Skin epidermis (tissue), 12 donors: ENCODE results near the gene RNF223.
"Not testable (repeated sequence)": the region's sequence is repeated elsewhere in the genome, so short reads cannot be mapped to it uniquely, and the experiment has no call there.

ENCODE experiments used
- H3K27ac ChIP-seq, 21 experiments: fragments of 200-600 bp; sonication (generic) in 11 of 21; one replicate each; pipeline ENCODE4 v1.5.0; 2020; ENCODE audit warnings: mild to moderate bottlenecking in 3 of 21, inconsistent platforms in 2 of 21, moderate library complexity in 2 of 21
- H3K4me3 ChIP-seq, 7 experiments: fragments of 200-600 bp; sonication (generic) in 2 of 7; one replicate each; pipeline ENCODE4 v1.5.0; 2020; ENCODE audit warnings: inconsistent platforms in 2 of 7, mild to moderate bottlenecking in 2 of 7, moderate library complexity in 1 of 7

The RNF223 gene

DNA sequence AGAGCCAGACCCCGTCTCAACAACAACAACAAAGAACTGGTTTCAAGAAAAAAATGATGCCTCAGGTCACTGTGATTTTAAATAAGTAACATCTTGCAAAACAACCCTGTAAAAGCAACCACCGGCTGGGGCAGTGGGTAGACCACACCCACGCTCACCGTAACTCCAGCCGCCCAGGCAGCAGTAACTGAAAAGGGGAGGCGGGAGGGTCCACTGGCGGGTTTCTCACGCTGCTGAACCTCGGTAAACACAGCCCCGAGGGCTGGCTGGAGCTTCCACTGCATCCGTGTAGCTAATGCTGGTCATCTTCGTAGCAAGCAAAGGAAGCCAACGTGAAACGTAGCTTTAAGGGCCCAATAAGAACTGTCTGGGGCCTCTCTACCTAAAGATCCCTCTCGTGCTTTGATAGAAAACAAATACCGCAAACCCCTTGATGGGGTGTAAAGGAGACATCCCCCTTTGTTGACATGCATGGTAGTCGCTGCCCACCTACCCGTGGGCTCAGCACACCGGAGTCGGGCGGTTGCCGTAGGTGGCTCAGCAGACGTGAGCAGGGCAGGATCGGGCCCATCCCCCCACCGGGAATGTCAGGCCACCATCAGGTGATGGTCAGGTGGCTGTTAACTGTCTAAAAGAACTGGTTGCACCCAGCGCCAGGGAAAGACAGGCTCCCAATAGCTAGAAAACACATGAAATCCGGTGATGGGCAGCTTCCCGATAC, 37.6 kb upstream of the RNF223 start:
- Histone ChIP-seq H3K4me3 (no peak overlapping the region), H3K27ac (no peak overlapping the region)

DNA sequence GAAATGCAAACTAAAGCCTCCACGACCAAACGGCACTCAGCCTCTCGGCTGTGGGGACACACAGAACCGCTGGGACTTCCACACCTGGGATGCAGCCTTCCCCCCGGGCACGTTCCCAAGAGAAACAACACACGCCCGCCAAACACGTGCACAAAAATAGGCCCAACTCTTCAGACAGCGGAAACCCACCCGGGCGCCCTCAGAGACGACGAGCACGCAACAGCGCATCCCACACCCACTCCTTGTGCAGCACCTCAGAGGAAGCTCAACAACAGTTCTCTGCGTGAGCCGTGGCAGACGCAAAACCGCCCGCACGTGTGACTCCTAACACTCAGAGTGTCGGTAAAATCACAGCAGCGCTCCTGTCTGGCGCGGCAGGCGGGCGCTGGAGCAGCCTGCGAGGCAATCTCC, 36.5 kb upstream of the RNF223 start:
- Histone ChIP-seq H3K27ac (no peak overlapping the region), H3K4me3 (no peak overlapping the region)

DNA sequence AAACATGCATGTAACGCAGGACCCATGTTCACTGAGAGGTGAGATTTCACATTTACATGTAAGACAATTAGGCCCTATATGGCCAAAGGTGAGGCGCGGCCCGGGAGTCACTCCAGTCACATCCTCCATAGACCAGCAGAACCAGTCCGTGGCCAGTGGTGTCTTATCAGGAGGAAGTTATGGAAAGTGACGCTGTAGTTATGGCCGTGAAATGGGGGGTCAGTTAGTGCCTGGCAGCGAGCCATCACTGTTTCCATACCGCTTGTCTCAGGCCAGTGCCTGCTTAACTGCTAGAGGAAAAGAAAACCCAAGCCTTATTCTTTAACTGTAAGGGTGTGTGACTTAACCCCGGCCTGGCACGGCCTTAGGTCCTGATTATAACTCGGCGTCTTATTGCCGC, 35.6 kb upstream of the RNF223 start:
- Histone ChIP-seq H3K27ac (no peak overlapping the region), H3K4me3 (no peak overlapping the region)

DNA sequence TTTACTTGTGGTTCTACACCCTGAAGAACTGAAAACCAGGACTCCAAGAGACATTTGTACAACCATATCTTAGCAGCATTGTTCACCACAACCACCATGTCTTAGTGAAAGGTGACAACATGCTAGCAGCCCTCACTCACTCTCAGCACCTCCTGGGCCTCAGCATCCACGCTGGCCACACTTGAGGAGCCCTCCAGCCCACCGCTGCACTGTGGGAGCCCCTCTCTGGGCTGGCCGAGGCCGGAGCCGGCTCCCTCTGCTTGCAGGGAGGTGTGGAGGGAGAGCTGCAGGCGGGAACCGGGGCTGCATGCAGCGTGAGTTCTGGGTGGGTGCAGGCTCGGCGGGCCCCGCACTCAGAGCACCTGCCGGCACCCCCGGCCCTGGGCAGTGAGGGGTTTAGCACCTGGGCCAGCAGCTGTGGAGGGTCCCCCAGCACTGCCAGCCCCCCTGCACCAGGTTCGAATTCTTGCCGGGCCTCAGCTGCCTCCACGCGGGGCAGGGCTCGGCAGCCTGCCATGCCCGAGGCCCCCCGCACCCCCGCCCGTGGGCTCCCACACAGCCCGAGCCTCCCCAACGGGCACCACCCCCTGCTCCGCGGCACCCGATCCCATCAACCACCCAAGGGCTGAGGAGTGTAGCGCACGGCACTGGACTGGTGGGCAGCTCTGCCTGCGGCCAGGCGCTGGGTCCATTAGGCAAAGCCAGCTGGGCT, 32.6 kb upstream of the RNF223 start:
- H3K4me3 ChIP-seq, result no peak overlapping the region

DNA sequence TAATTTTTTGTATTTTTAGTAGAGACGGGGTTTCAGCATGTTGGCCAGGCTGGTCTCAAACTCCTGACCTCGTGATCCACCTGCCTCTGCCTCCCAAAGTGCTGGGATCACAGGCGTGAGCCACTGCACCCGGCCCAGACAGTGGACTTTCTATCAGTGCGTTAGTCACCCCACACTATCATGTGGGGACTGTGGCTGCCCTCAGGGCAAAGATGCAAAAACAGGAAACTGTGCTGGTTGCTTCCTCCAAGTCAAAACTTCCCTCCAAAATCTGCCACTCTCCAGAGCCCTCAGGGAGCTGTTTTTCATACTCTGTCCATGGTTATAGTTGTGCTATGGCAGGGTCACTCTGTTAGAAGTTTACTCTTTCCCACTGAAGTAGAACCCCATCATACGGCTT, 30.0 kb upstream of the RNF223 start:
- not testable (repeated sequence) for H3K4me3 ChIP-seq

More for the DNA sequence above, 32.6 kb upstream of the RNF223 start:
- H3K27ac ChIP-seq, result no peak overlapping the region

DNA sequence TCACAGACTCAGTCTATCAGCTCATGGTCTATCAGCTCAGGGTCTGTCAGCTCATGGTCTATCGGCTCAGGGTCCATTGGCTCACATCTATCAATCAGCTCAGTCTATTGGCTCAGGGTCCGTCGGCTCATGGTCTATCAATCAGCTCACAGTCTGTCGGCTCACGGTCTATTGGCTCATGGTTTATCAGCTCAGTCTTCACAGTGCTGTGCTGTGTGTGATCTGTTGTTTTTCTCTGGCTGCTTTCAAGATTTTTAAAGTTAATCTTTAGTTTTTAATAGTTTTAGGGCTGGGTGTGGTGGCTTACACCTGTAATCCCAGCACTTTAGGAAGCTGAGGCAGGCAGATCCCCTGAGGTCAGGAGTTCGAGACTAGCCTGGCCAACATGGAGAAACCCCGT, 27.4 kb upstream of the RNF223 start:
- Histone ChIP-seq H3K27ac (no peak overlapping the region), H3K4me3 (no peak overlapping the region)

More for the DNA sequence above, 30.0 kb upstream of the RNF223 start:
- H3K27ac ChIP-seq, result not testable (repeated sequence)

DNA sequence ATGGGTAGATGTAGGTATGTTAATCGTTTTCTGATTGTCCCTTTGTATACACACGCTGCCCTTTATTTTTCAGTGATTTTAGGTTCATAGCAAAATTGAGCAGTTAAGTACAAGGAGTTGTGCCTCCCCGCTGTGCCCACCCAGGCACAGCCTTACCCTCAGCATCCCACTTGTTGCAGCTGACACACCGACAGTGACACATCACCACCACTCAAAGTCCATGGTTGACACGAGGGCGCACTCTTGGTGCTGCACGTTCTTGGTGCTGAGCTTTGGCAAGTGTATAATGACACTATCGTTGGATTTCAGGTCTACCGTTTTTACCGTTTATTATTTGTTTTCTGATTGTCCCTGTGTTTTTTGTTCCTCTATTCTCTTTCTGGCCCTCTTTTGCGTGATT, 26.2 kb upstream of the RNF223 start:
- H3K27ac ChIP-seq, result no peak overlapping the region

DNA sequence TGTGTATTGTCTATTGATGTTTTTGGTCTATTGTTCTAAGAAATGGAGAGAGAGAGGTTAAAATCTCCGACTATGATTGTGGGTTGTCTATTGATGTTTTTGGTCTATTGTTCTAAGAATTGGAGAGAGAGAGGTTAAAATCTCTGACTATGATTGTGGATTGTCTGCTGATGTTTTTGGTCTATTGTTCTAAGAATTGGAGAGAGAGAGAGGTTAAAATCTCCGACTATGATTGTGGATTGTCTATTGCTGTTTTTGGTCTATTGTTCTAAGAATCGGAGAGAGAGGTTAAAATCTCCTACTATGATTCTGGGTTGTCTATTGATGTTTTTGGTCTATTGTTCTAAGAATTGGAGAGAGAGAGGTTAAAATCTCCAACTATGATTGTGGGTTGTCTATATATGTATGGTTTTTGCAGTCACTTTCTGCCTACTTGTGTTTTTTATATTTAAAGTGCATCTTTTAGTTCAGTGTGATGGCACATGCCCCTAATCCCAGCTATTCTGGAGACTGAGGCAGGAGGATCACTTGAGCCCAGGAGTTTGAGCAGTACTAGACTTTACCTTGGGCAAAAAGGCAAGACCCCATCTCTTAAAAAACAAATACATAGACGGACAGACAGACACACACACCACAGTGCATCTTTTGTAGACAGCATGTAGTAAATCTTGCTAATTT, 25.5 kb upstream of the RNF223 start:
- Histone ChIP-seq H3K27ac (no peak overlapping the region), H3K4me3 (no peak overlapping the region)

More for the DNA sequence above, 26.2 kb upstream of the RNF223 start:
- no peak overlapping the region for H3K4me3 ChIP-seq

DNA sequence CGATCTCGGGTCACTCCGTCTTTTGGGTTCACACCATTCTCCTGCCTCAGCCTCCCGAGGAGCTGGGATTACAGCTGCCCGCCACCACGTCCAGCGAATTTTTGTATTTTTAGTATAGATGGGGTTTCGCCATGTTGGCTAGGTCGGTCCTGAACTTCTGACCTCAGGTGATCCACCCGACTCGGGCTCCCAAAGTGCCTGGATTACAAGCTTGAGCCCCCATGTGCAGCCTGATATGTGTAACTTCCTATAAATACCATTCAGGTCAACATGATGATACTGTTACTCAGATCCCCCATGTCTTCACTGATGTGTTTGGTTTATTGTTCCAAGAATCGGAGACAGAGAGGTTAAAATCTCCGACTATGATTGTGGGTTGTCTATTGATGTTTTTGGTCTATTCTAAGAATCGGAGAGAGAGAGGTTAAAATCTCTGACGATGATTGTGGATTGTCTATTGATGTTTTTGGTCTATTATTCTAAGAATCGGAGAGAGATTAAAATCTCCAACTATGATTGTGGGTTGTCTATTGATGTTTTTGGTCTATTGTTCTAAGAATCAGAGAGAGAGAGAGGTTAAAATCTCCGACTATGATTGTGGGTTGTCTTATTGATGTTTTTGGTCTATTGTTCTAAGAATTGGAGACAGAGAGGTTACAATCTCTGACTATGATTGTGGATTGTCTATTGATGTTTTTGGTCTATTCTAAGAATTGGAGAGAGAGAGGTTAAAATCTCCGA, 24.7 kb upstream of the RNF223 start:
- Histone ChIP-seq H3K27ac (no peak overlapping the region), H3K4me3 (no peak overlapping the region)

DNA sequence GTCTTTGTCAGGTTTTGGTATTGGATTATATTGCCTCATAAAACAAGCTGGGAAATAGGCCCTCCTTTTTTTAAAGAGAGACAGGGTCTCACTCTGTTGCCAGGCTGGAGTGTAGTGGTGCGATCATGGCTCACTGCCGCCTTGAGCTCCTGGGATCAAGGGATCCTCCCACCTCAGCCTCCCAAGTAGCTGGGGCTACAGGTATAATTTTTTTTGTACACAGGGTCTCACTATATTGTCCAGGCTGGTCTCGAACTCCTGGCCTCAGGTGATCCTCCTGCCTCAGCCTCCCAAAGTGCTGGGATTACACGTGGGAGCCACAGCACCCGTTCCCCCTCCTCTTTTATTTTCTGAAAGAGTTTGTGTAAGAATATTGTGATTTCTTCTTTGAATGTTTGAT, 22.0 kb upstream of the RNF223 start:
- H3K4me3 ChIP-seq, H3K27ac ChIP-seq: not testable (repeated sequence)

DNA sequence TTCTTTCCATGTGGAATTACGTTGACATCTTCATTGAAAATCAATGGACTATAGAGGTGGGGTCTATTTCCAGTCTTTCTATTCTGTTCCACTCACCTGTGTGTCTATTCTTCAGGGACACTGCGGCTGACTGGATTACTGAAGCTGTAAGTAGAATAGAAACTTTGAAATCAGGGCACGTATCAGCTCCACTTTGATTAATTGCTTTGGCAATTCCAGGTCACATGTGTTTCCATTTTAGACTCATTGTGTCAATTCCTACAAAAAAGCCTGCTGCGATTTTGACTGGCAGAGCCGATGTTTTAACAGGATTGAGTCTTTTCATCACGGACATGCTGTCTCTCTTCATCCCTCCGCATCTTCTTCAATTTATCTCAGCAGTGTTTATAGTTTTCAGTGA, 20.9 kb upstream of the RNF223 start:
- no peak overlapping the region for H3K27ac ChIP-seq
- no peak overlapping the region for H3K4me3 ChIP-seq

DNA sequence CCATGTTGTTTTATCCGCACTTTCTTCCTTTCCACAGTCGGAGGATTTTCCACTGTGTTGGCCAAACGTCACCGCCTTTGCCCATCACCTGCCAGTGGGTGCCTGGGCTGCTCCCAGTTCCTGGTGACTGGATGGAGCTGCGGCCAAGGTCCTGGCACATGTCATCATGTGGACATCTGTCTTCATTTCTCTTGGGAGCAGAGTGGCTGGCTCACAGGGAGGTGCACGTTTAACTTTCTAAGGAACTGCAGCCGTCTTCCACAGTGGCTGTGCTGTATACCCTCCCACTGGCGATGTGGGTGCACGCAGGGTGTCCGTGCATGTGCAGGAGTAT, 19.5 kb upstream of the RNF223 start:
- Histone ChIP-seq H3K27ac (no peak overlapping the region), H3K4me3 (no peak overlapping the region)

DNA sequence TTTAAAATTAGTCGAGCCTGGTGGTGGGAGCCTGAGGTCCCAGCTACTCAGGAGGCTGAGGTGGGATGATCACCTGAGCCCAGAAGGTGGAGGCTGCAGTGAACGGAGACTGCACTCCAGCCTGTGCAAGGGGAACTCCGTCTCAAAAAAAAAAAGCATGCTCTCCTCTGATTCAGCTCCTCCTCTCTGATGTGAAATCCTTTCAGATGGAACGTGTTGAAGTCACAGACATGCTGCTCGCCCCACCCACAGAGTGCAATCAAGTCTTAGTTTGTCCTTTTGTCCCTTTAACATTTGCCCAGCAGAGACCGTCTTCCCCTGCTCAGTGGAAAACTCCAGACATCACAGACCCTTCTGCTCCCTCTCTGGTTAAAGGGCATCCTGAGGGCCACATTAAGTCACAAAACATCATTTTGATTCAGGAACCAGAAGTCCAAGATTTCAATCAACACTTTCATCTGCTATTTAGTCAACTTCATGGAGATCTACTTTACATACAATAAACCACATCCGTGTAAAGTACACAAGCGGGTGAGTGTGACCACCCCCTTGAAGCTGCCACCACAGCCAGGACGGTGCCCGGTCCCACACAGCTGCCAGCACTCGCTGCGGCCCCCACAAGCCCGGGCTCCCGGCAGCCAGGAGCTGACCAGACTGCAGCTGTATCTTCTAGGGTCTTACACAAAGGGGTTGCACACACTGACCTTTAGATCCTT, 18.9 kb upstream of the RNF223 start:
- H3K27ac ChIP-seq, result no peak overlapping the region

DNA sequence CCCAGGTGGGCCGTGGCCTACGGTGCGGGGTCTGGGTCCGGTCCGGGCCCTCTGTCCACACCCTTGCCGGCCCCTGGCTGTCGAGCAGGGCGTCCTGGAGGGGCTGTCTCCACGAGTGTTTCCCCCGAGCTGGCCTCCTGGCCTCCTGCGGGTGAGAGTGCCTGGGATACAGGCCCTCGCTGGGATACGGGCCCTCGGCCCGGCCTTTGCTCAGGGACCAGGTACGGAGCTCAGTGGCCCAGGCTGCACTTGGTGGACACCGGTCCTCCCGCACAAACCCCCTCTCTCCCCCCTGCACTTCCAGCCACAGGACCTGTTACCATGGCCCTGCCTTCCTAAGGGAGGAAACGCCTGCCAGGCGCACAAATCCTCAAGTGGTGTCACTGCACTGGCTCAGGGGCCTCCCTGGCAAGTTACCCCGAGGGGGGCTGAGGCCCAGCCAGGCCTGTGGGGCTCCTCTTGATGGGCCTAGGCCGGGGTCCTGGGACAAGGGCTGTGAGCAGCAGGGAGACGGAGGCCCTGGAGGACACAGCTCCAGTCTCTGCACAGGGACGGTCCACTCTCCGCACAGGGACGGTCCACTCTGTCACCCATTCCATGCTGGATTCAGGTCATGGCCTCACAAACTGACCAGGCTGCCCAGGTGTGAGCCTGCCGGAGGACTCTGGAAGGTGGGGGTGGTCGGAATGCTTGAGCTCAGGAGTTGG, 18.2 kb upstream of the RNF223 start:
- Histone ChIP-seq H3K4me3 (no peak overlapping the region), H3K27ac (no peak overlapping the region)

More for the DNA sequence above, 18.9 kb upstream of the RNF223 start:
- no peak overlapping the region for H3K4me3 ChIP-seq

DNA sequence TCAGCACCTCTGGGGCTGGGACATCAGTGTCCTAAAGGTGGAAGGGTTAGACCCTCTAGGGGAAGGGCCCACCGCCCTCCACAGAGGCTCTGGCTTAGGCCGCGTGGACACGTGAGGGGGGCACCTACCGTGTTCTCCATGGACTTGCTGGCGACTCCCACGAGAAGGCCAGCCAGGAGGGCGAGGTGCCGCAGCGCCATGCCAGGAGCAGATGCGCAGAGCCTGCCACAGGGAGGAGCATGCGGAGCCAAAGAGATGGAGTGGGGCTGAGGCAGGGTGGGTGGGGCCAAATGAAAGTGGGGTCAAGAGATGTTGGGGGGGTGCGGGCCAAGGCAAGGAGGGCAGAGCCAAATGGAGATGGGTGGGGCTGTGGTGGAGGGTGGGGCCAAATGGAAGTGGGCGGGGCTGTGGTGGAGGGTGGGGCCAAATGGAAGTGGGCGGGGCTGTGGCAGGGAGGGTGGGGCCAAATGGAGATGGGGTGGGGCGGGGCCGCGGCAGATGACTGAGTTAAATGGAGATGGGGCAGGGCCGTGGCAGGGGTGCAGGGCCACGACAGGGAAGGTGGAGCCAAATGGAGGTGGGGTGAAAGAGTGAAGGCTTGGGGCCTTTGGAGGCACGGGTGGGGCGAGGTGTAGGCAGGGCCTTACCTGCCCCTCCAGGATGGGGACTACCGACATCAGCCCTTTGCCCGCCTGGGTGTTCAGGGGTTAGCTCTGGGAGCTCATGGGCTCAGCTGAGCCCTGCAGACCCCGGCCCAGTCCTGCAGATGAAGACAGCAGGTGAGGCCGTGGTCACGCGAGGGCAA, 17.4 kb upstream of the RNF223 start:
- no peak overlapping the region for H3K4me3 ChIP-seq
- H3K27ac ChIP-seq, result no peak overlapping the region

DNA sequence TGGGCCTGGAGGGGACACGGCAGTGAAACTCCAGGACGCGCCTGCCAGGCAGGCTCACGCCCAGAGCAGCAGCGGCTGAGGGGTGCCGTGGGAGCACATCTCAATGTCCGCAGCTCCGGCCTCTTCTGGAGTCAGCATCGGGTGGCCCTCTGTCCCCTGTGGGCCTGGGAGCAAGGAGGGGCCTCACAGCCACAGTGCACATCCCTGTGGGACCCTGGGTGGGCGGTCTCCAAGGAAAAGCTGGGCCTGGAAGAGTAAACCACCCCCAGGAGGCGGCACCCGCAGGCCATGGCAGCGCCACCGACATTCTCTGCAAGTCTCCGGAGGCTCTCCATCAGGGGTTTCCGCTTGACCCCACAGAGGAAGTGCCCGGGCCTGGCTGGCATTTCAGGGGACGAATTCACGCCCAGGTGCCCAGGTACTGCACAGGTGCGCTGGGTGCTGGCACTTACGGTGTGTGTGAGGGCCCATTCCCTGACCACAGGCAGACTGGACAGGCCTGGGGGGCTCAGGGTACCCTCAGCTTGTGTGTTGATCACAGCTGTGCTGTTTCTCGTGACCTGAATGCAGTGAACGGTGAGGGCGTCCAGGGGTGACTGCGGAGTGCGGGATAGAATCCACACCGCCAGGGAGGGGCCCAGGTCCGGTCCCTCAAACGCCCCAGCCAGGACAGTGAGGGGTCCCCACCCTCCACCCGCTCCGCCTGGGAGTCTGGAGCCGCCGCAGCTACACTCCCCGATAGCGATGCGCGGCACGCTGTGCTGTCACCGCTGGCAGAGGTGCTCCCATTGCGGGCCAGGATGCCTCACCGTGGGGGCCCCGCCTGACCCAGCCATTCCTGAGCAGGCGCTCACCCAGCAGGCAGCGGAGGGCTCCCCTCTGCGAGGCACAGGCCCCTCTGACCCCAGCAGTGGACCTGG, 16.6 kb upstream of the RNF223 start:
- Histone ChIP-seq H3K4me3 (no peak overlapping the region), H3K27ac (no peak overlapping the region)

DNA sequence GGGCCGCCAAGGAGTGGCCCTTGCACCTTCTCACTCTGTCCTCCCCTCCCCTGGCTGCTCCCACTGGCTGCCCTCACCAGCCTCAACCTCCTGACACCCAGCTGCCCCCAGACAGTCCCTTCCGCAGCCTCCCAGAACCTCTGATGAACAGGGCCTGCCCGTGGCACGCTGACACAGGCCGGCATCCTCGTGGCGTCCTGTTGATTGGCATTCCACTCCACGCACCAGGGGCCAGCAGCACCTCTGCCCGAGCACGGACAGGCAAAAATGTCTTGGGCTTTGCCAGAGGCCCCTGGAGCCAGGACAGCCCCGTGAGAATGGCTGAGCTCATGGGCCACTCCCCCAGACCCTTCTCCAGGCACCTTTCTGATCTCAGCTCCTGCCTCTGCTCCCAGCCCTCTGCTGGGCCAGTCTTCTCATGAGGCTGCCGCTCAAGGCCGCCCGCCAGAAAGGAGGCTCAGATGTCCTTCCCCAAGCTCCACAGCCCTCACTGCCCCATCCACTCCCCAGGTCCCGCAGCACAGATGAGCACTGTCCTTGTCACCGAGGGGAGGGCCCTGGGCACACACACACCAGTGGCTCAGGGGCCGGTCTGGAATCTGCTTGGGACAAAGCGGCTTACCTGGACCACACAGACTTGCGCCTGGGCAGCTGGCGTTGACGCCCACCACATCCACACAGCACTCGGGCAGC, 15.8 kb upstream of the RNF223 start:
- Histone ChIP-seq H3K4me3 (no peak overlapping the region), H3K27ac (no peak overlapping the region)
